ENCODE results near the gene ERAS.

- no peak for TF ChIP-seq CTCF (IDR thresholded peaks at IDR 0.05; ENCODE audit: insufficient read depth, low read depth, low read length)
- no peak for TF ChIP-seq EZH2 (IDR thresholded peaks at IDR 0.05; ENCODE audit: insufficient read depth, low read length)
These were observed 9.4 kb downstream of the ERAS start, which contains the start of gene PCSK1N for GRCh38 chrX:48835524-48836329.
